ENCODE data around the gene PJVK. TPM values are rescaled to one million over a fixed set of nuclear protein-coding genes. Genes with fewer than 3 reads are reported as not detected.
A peak's percentile ranks its signal among the peaks of the same experiment; 100 is the strongest.
"Not testable (repeated sequence)": the region's sequence is repeated elsewhere in the genome, so short reads cannot be mapped to it uniquely, and the experiment has no call there.

PJVK gene, protein sequence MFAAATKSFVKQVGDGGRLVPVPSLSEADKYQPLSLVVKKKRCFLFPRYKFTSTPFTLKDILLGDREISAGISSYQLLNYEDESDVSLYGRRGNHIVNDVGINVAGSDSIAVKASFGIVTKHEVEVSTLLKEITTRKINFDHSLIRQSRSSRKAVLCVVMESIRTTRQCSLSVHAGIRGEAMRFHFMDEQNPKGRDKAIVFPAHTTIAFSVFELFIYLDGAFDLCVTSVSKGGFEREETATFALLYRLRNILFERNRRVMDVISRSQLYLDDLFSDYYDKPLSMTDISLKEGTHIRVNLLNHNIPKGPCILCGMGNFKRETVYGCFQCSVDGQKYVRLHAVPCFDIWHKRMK
- total RNA-seq (1 to 10 TPM; 1.9 to 2.4 (median 2.0) TPM), polyA plus RNA-seq (2.0 TPM)
- long read RNA-seq, donor 1, partial matches to known transcripts: 0 of 1 reads
- long read RNA-seq, donor 1, other reads (novel, unspliced or antisense): 0 of 1 reads
- long read RNA-seq, donor 2, partial matches to known transcripts: 0 of 2 reads
- long read RNA-seq, donor 2, other reads (novel, unspliced or antisense): 2 of 2 reads
- long read RNA-seq, donor 3, partial matches to known transcripts: 0 of 2 reads
- long read RNA-seq, donor 3, other reads (novel, unspliced or antisense): 0 of 2 reads
- long read RNA-seq, donor 4, partial matches to known transcripts: 0 of 1 reads
- long read RNA-seq, donor 4, other reads (novel, unspliced or antisense): 1 of 1 reads

DNA sequence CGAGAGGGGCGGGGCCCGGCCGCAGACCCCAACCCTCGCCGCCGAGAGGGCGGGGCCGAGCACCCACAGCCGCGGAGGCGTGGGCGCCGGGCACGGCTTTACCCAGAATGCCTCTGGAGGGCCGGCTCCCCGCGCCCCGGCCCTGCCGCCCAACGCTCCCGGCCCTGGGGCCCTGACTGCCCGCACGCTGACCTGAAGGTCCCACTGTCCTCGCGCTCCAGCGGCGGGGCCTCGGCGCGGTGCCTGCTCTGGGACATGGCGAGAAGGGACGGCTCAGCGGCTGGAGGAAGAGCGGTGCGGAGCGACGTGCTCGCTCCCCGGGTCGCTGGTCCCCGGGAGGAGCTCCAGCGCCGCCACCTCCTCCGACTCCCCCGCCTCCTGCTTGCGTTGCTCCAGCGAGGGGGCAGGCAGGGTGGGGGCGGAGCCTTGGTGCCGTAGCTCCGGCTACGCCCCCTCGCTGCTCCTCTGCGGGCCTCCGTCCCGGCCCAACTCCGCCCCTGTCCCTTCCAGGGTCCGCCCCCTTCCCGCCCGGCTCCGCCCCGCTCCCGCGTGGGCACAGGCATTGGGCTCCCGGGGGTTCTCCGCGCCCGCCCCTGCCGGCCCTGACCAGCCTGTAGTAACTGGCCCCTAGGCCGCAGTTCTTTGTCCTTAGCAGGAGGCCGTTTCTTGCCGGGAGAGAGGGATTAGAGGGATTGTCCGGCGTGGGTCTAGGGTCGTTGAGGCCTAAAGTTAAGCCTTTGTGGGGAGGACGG, at the start of gene PJVK, which contains the start of gene PRKRA:
PJVK (plus strand) TSS at position 605 of the 752 bp plus-strand sequence. CDS start 2,032 bp downstream, outside the sequence.
PRKRA (minus strand) TSS at position 402 of the 752 bp plus-strand sequence; CDS start at position 257, 145 bp downstream.
- intact Hi-C loops (cut with DNase I): loop anchor here in 1 of 4 donors (2.0 kb wide), 1 partner anchor 28 kb away; the partner anchor contains the start of gene FKBP7
- peak within 1 kb of the TSS; percentile 62 for H3K4me3 ChIP-seq (ENCODE audit: low read length)
- WGBS: under 1% methylated on average over 76 of the region's 76 CpGs

DNA sequence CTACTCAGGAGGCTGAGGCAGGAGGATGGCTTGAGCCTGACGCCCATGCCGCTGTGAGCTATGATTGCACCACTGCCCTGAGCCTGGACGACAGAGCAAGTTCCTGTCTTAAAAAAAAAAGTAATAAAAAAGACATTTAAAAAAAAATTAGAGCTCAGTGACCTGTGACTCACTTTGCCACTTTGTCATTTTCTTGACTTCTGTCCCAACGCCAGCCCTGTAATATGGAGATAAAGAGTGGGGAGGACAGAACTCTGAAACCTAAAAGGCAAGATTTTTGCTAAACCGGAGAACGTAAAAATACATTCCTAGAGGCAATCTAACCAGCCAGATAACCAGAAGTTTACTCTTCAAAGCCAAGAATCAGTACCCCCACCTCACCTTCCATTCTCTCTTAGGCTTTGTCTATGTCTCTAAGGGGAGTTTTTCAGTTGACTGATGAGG, 49.2 kb upstream of the PJVK start:
- Histone ChIP-seq H3K27me3 (ENCODE audit: control insufficient read depth, insufficient read depth) (no peaks in the 10 kb centered on the region), H3K4me1 (ENCODE audit: control insufficient read depth, insufficient read depth, low read length) (no peaks in the 10 kb centered on the region), H3K4me3 (ENCODE audit: low read length) (no peak overlapping the region), H3K27ac (ENCODE audit: low read length) (no peak overlapping the region), H3K9me3 (ENCODE audit: control insufficient read depth, low read length) (no peaks in the 10 kb centered on the region)
- no peak for DNase-seq
- intact Hi-C loops (cut with DNase I): no loop called here
- 70% methylated on average over 6 of the region's 6 CpGs for WGBS
- no peak for ATAC-seq

More for the DNA sequence above, at the start of gene PJVK, which contains the start of gene PRKRA:
- DNase-seq (peak; percentile 98 to 99 (median 99)), ATAC-seq (peak; percentile 99)
- peak within 1 kb of the TSS; percentile 97 for H3K27ac ChIP-seq (ENCODE audit: low read length)
- peaks cover 9% of the 10 kb centered on the region for H3K4me1 ChIP-seq (ENCODE audit: control insufficient read depth, insufficient read depth, low read length)
- no peaks in the 10 kb centered on the region for H3K9me3 ChIP-seq (ENCODE audit: control insufficient read depth, low read length)
- no peaks in the 10 kb centered on the region for H3K27me3 ChIP-seq (ENCODE audit: control insufficient read depth, insufficient read depth)

DNA sequence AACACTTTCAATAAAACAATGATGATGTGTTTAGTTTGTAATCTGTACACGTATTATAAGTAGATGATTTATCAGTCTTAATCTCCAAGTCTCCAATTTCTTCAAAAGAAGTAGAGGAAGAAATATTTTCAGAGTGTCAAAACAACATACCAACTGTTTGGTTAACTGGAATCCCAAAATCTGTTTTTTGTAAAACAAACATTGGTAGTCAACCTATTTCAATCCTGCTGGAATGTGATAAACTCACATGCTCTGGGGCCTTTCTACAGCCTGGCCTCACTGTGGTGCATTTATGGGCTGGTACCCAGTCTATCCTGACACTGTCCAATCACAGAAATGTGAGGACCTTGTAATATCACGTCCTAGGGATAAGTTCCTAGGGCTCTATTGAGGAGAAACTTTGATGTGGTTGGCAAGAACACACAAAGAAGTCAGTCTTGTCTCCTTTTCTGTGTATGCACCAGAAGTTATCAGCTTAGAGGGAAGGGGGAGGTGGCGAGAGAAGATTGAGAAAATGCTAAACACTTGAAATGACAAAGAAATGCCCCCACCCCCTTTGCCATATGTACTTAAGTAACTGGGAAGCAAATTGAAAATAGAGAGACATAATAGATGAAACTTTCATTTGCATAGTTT, 47.4 kb upstream of the PJVK start:
- ATAC-seq: no peak
- WGBS: 69% methylated on average over 3 of the region's 3 CpGs
- intact Hi-C loops (cut with DNase I): no loop called here
- Histone ChIP-seq H3K9me3 (ENCODE audit: control insufficient read depth, low read length) (no peaks in the 10 kb centered on the region), H3K27ac (ENCODE audit: low read length) (no peak overlapping the region), H3K4me3 (ENCODE audit: low read length) (no peak overlapping the region), H3K4me1 (ENCODE audit: control insufficient read depth, insufficient read depth, low read length) (no peaks in the 10 kb centered on the region), H3K27me3 (ENCODE audit: control insufficient read depth, insufficient read depth) (no peaks in the 10 kb centered on the region)
- no peak for DNase-seq

DNA sequence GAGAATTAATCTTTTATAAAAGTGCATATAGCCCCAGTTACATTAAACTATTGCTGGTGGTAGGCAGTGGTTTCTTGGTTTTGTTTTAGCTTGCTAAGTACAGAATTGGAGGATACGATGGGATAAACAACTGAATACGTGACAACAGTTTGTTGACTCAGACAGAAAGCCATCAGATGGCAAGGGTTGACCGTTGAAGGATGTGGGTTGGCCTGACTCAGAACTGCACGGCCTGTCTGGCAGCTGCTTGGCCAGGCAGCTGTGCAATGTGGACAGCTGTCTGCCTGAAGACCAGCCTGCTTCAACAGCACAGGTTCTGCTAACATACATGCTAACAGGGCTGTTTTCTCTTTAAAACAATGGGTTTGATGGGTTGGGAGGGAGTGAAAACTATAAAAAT, 46.8 kb upstream of the PJVK start:
- H3K4me1 ChIP-seq (ENCODE audit: control insufficient read depth, insufficient read depth, low read length): no peaks in the 10 kb centered on the region
- DNase-seq (peak in 1 of 3 donors; percentile 22), ATAC-seq (peak in 1 of 2 donors; percentile 48)
- intact Hi-C loops (cut with DNase I): no loop called here
- no peaks in the 10 kb centered on the region for H3K27me3 ChIP-seq (ENCODE audit: control insufficient read depth, insufficient read depth)
- 24% methylated on average over 4 of the region's 4 CpGs for WGBS
- no peak overlapping the region for H3K4me3 ChIP-seq (ENCODE audit: low read length)
- H3K9me3 ChIP-seq (ENCODE audit: control insufficient read depth, low read length): no peaks in the 10 kb centered on the region
- H3K27ac ChIP-seq (ENCODE audit: low read length): no peak overlapping the region

DNA sequence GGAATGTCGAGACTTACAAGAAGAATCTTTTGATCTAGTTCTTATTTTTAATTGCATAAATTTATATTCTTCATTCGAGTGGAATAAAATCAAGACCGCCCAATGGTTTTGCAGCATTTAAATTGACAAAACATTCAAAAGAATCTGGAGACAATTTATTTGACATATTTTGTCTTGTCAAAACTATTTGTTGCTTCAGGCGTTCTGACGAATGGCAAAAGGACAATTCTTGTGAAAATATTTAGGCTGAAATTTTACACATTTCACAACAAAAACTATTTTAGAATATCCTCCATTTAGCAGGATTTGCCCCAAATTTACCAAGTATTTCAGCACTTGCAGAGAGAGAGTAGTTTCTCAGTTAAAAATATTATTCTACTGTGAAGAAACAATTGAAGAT, 41.9 kb upstream of the PJVK start:
- H3K9me3 ChIP-seq (ENCODE audit: control insufficient read depth, low read length): no peaks in the 10 kb centered on the region
- no peak overlapping the region for H3K27ac ChIP-seq (ENCODE audit: low read length)
- H3K4me3 ChIP-seq (ENCODE audit: low read length): no peak overlapping the region
- intact Hi-C loops (cut with DNase I): no loop called here
- ATAC-seq (no peak), DNase-seq (no peak)
- H3K27me3 ChIP-seq (ENCODE audit: control insufficient read depth, insufficient read depth): no peaks in the 10 kb centered on the region
- WGBS: 85% methylated on average over 5 of the region's 5 CpGs
- no peaks in the 10 kb centered on the region for H3K4me1 ChIP-seq (ENCODE audit: control insufficient read depth, insufficient read depth, low read length)

DNA sequence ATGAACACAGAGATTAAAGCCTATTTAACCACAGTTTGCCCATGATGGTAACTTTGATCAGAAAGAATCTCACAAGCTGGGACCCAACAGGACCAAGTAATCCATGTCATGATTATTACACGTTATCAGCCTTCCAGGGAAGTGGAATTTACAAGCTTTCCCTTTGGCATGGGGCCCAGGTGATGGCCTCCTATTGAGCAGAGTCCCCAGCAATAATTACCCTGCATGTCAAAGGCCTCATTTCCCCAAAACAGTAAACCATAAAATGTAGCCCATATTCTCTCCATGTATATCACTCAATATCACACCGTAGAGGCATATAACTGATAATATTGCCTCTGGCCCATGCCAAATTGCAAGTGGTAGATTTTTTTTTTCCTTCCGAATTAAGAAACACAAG, 39.1 kb upstream of the PJVK start:
- H3K4me3 ChIP-seq (ENCODE audit: low read length): no peak overlapping the region
- H3K27me3 ChIP-seq (ENCODE audit: control insufficient read depth, insufficient read depth): no peaks in the 10 kb centered on the region
- ATAC-seq (no peak), DNase-seq (no peak)
- H3K9me3 ChIP-seq (ENCODE audit: control insufficient read depth, low read length): no peaks in the 10 kb centered on the region
- H3K4me1 ChIP-seq (ENCODE audit: control insufficient read depth, insufficient read depth, low read length): no peaks in the 10 kb centered on the region
- intact Hi-C loops (cut with DNase I): loop anchor here in 2 of 4 donors (5.0 to 10.0 kb wide), 2 partner anchors 297 to 300 kb away; partner anchors contain the start of gene RBM45 (in 2 of the 2)
- H3K27ac ChIP-seq (ENCODE audit: low read length): no peak overlapping the region
- WGBS: 83% methylated on average over 3 of the region's 3 CpGs

DNA sequence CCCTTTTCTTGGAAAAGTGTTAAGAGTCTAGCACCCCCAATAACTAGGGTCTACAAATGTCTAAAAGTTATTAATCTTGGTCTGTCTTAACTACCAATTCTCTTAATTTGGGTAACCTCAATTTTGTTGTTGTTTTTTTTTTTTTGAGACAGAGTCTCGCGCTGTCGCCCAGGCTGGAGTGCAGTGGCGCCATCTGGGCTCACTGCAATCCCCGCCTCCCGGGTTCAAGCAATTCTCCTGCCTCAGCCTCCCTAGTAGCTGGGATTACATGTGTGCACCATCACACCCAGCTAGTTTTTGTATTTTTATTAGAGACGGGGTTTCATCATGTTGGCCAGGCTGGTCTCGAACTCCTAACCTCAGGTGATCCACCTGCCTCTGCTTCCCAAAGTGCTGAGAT, 38.7 kb upstream of the PJVK start:
- ATAC-seq, DNase-seq: not testable (repeated sequence)
- intact Hi-C loops (cut with DNase I): loop anchor here in 2 of 4 donors (5.0 to 10.0 kb wide), 2 partner anchors 298 to 300 kb away; partner anchors contain the start of gene RBM45 (in 2 of the 2)

DNA sequence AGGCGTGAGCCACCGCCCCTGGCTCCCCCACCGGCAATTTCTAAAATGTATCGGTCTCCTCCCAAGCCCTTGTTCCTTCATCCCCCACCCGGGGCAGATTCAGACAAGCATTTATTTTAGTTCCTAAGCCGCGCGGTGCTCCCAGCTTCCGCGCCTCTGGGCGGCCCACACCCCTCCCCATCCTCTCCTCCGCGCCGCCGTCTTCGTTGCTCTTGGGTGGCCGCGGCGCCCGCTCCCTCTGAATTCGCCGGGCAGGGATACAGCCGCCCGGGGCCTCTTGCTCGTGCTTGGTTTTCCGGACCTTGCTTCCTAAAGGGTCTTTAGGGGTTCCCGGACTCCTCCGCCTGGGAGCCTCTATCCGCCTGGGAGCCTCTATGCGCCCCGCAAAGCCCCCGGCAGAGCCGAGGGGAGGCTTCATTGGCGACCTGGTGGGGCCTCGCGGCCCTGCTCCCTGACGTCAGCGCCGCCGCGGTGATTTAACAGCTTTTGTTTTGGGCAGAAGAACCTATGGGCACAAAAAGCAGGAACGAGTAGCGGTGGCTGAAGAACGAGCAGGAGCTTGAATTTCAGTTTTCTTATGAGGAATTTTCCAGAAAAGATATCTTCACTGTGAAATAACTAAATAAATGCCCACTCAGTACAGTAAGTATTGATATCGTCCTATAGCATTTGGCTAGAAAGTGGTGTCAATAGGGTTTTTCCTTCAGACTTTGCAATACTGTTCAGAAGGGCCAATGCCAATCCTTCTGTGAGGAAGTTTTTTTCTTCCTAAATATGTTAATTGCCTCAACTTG, 37.5 kb upstream of the PJVK start:
- WGBS: under 1% methylated on average over 45 of the region's 45 CpGs
- Histone ChIP-seq H3K4me1 (ENCODE audit: control insufficient read depth, insufficient read depth, low read length) (no peaks in the 10 kb centered on the region), H3K4me3 (ENCODE audit: low read length) (peak overlapping the region; percentile 91), H3K27ac (ENCODE audit: low read length) (peak overlapping the region; percentile 95), H3K9me3 (ENCODE audit: control insufficient read depth, low read length) (no peaks in the 10 kb centered on the region), H3K27me3 (ENCODE audit: control insufficient read depth, insufficient read depth) (no peaks in the 10 kb centered on the region)
- intact Hi-C loops (cut with DNase I): loop anchor here in 2 of 4 donors (5.0 to 10.0 kb wide), 2 partner anchors 299 to 301 kb away; partner anchors contain the start of gene RBM45 (in 2 of the 2)
- ATAC-seq (peak; percentile 92 to 93), DNase-seq (peak; percentile 80 to 92 (median 89))

More for the DNA sequence above, 38.7 kb upstream of the PJVK start:
- H3K27me3 ChIP-seq (ENCODE audit: control insufficient read depth, insufficient read depth); H3K4me1 ChIP-seq (ENCODE audit: control insufficient read depth, insufficient read depth, low read length); H3K9me3 ChIP-seq (ENCODE audit: control insufficient read depth, low read length); H3K4me3 ChIP-seq (ENCODE audit: low read length); H3K27ac ChIP-seq (ENCODE audit: low read length): not testable (repeated sequence)
- WGBS: 96% methylated on average over 8 of the region's 8 CpGs
